ENCODE data around the gene PEX10.

GRCh38 chr1:2375246-2375922 is 37.0 kb downstream of the PEX10 start:
- TF ChIP-seq CTCF (conservative IDR thresholded peaks at IDR 0.05) (no peak), EZH2 (IDR thresholded peaks at IDR 0.05; ENCODE audit: low read depth) (no peak)

Measured in PC-9 (cell line).